Measurements from ENCODE around the gene INPP5A.

The INPP5A gene

GRCh38 chr10:132648072-132648850 lies 110.7 kb downstream of the INPP5A start:
- DNase-seq (ENCODE audit: low read depth) = no peak

DNA sequence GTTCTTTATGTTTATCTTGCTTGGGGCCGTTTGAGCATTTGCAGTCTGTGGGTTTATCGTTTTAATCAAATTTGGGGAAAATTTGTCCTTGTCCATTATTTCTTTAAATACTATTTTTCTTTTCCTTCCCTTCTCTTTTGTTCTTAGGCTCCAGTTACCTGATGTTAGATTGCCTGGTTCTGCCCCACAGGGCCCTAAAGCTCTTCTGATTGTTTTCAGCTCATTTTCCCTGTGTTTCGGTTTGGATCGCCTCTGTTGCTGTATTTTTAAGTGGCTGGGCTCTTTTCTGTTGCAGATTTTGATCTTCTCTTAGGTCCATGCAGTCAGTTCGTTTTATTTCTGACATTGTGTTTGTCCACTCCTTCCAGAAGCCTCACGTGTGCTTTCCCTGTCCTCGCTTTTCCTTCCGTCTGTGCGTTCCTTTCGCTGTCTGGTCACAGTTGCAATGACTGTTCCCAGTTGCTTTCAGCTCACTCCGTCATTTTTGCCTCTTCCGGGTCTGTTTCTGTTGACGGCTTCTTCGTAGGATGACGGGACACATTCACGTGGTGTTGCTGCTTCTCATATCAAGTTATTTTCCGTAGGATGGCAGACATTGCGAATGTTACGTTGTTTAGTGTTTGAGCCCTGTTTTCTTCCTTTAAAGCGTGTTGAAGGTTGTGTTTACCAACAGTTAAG lies 111.4 kb downstream of the INPP5A start:
- DNase-seq (ENCODE audit: low read depth) = no peak

DNA sequence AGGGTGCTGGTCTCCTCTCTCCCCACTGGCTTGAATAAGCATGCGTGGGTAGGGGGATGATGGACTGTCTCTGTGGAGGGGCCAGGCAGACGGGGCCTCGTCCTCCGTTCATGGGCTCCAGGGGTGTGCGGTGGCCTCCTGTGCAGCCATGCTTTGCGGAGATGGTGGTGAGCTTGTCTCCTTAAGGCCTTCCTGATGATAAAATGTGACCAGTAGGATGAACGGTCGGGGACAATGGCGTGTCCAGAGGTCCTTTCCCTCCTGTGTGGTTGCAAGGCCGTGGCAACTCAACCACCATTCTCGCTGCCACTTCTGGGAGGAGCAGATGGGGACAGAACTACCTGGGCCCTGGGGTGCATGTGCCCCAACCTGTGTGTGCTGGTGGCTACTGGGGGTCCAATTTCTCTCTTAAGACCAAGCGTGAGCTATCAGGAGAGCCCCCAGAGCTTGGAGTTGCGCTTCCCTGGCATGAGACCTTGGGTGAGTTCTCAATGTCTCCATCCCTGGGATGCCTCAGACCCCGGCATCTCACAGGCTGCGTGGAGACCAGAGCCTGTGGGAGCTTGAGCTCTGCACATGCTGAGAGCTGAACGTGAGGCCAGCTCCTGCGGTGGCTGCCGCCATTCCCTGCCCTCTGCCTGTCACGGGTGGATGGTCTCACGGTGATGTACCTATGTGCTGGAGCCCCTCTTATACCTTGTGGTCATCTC lies 112.2 kb downstream of the INPP5A start:
- no peak for DNase-seq (ENCODE audit: low read depth)

DNA sequence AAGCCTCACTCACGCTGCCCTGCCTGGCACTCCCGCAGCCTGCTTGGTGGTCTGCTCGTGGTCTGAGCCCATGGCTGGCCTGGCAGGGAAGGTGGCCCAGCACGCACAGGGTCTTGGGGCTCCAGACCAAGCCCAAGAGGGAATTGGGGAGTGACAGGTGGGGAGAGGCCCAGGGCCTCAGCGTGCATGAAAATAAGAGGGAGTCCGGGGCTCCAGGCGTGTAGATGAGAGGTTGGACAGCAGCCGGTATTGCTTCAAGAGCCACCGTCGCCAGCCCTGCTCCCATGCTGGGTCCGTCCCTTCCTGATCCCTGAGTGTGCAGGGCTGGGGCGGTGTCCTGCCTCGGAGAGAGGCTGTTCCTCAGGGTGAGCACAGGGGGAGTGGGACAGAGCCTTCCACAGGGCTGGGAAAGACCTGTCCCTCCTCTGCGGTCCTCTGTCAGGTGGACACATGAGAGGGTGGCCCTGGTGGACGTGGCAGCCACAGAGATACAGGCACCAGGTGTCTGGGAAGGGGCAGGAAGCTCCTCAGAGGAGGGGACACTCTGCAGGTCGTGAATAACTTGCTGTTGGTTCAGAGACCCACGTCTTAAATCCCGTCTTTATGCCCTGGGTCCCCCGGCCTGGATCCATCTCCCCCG lies 113.1 kb downstream of the INPP5A start:
- no peak for DNase-seq (ENCODE audit: low read depth)

DNA sequence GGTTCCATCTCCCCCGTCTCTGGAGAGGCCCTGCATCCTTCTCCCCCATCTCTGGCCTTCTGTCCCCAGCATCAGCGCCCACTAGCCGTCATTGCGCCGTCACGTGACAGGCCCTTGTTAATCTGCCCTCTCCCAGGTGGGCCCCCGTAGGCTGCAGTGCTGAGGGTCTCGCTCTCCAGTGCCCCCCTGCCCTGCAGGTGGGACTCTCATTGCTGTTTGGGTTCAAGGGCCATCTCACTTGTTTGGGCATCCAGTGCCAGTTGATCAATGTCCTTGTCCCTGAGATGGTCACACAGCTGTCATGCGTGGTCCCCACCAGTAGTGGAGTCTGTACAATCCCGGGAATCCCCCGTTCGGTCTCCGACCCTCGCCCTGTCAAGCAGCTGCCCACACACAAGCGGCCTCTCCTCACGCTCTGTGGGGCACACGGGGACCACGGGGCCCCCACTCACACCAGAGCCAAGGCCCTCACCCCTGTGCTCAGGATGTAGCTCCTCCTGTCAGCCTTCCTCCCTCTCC lies 114.0 kb downstream of the INPP5A start:
- no peak for DNase-seq (ENCODE audit: low read depth)

DNA sequence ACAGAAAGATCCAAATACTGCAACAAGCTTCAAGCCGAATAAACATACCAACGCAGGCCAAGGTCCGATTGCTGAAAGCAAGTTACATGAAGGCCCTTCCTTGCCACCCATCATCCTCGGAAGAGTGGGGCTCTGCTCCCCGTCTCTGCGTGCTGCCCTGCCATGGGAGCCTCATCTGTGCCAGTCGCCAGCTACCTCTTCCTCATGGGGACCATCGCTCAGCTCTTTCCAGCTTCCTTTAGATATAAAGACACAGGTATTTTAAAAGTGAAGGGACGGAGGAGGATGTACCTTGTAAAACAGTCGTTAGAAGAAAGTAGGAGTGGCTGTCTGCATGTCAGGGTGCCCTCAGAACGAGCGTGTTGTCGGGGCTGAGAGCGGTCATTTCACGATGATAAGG lies 114.9 kb downstream of the INPP5A start:
- no peak for DNase-seq (ENCODE audit: low read depth)

DNA sequence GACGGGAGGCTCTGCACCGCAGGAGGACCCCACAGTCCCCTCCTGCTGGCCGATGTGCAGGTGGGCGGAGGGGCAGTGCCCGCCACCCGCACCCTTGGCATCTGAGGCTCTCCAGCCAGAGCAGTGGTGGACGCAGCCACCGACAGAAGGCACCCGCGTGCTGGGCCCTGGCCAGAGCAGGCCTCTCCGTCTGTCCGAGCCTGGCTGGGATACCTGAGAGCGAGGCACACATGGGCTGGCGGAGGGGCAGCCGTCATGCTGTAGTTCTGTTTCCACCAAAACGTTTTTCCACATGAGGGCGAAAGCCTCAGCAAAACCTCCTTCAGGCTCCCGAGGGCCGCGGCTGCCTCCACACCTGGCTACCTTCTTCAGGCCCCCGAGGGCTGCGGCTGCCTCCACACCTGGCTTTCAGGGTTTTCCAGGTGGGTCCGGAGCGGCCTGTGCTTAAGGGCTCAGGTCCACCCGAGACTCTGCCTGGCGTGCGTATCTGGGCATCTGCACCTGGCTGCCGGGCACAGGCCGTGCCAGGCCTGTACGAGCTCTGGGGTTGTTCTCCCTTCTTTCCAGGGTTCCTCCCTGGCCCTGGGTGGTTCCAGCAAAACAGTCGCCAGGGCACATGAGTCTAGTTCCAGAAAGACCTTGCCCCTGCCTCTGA lies 115.5 kb downstream of the INPP5A start:
- no peak for DNase-seq (ENCODE audit: low read depth)

DNA sequence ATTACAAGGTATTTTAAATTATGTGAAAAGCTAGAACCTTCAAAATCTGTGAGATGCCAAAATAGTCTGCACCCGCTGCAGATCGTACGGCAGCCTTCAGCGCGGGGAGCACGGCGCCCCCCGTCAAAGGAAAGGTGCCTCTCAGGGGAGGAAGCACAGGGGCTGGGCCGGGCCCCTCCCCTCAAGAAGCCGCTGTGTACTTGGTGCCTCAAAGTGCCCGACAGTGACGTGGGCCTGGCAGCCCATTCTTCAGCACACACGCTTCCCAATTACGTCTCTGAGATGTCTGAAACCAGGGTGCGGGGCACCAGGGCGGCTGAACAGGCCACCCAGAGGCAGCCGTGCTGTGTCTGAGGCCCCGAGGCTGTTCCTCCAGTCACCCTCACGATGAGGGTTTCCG lies 116.1 kb downstream of the INPP5A start:
- DNase-seq (ENCODE audit: low read depth) = no peak

DNA sequence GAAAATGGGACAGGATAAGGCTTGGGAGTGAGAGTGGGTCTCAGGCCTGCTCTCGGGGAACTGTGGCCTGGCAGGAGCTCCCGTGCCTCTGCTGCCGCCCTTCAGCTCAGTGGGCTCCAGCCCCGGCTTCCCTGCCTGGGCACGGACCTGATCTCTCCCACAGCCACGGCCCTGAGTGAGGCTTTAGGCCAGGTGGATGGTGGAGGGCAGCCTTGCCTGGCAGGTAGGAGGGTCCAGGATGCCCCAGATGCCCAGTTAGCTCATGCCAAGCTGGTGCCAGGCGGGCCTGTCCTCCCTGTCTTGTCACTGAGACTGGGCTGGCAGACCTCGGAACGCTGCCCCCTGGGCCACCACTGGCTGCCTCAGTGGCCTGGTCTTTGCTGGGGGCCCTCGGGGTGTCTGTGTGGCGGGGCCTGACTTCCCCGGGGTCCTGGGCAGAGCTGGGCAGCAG lies 116.6 kb downstream of the INPP5A start:
- no peak for DNase-seq (ENCODE audit: low read depth)

DNA sequence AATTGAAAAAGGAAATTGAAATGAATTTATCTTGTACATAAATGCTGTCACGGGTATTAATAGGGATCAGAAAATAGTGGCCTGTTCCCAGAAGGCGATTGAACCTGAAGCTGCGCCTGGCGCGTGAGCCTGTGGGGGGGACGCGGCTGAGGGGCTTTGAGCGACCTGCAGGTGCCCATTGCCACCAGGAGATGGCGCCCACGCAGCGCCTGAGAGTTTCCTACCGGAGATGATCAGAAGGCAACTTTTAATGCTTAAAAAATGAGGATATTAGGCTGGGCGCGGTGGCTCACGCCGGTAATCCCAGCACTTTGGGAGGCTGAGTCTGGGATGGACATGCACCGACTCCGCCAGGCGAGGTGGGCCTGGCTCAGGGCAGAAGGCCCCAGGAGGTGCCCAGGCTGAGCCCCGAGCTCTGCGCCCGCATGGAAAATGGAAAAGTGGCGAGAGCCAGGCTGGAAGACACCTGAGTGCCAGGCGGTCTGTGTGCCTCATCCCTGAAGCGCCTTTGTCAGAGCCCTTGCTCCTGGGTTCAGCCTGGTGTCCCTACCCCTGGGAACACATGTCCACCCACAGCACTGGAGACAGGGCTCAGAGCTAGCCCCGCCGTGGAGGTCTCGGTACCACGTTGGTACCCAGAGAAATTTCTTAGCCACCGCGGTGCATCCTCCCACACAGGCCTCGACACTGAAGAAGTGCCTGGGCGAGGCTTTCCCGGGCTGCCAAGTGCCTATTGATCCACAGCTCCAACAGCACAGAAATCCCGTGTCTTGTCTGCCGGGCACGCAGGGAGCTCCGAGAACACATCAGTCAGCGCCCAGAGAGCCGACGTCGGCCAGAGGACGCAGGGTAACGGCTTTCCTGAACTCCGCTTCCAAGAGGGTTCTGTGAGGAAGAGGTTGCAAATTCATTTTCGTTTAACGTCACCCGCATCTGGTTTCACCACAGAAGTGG lies 117.4 kb downstream of the INPP5A start:
- no peak for DNase-seq (ENCODE audit: low read depth)

GRCh38 chr10:132655735-132656134 lies 118.1 kb downstream of the INPP5A start:
- no peak for DNase-seq (ENCODE audit: low read depth)

DNA sequence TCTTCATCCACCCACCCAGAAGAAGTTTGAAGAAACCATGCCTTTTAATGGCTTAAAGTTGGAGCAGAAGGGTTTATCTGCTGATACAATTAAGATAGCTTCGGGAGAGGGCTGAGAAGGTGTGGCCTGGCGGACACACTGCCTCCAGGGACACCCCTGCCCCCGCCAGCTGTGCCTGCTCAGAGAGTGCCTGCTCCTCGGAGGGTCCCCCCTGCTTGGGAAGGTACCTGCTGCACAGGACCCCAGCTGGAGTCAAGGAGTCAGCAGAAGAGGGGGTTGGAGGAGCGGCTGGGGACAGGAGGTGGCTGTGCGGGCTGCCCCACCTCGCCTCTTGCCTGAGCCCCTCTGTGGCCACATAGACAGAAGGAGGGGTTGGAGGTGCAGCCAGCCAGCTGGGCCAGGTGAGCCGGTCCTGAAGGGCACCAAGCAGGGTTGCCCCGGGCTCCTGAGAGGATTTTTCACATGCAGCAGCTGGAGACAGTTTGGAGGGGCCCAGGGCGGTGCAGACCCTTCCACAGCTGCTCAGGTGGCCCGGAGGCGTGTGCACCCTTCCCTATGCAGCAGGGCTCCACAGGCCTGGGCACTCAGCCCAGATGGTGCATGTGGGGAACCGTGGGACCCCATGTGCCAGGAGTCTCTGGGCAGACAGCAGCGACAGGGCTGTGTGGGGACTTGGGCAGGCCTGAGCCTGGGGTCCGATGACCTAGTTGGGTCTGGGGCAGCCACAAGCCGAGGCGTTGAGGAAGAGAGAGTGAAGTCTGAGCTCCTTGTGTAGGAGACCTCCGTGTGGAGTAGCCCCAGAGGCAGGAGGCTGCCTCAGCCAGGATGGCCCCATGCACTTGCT lies 118.9 kb downstream of the INPP5A start:
- DNase-seq (ENCODE audit: low read depth) = no peak

DNA sequence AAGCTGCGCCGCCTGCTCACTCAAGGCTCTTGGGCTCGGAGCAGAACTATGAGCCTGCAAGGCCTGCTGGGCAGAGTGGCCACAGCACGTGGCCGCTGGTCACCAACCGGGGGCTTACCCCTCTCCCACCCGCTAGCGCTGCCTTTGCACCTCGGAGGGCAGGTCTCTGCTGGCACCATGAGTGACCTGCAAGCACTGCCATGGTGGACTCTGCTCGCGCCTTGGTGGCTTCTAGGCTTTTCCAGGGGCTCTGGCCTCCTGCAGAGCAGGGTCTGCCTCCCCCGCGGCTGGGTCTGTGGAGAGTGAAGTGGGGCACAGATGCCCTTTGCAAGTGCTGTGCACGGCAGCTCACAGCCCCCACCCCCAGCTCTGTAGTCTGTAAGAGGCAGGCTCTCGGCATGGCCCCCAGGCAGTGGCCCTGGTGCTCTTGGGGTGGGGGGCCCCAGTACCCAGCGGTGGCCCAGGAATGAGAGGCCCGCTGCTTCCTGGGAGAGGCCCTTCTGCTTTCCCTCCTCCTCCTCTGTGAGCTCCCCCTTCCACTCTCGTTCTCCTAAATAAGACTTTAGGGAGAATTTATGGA lies 119.6 kb downstream of the INPP5A start:
- no peak for DNase-seq (ENCODE audit: low read depth)

GRCh38 chr10:132657748-132658147 lies 120.2 kb downstream of the INPP5A start:
- DNase-seq (ENCODE audit: low read depth) = no peak

DNA sequence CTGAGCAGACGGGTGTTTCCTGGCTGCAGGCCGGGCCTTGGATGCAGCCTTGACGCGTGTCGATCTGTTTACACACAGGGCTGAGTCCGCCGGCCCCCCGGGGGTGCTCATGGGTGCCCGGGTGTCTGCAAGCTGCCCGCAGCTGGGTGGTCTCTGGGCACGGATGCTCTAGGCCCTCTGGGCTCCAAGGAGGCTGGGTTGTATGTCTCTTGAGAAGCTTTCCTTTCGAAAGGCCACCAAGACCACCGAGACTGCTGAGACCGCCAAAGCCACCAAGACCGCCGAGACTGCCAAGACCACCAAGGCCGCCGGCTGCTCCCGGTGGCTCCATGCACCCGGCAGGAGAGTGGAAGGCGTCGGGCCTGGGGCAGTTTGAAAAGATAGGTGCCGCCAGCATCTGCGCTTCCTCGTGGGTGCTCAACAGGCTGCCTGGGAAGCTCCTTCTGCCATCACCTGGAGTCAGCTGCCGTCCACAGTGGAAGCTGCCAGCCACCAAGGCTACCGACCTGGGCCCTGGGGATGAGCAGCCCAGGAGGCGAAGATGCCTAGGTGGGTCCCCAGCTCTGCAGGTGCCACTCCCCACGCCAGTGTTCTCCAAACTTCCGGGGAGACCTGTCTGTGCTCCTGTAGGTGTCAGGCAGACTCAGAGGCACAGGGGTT lies 121.1 kb downstream of the INPP5A start:
- DNase-seq (ENCODE audit: low read depth) = no peak

- DNase-seq (ENCODE audit: low read depth) = no peak
Measured at GRCh38 chr10:132659206-132660091, 121.9 kb downstream of the INPP5A start.

DNA sequence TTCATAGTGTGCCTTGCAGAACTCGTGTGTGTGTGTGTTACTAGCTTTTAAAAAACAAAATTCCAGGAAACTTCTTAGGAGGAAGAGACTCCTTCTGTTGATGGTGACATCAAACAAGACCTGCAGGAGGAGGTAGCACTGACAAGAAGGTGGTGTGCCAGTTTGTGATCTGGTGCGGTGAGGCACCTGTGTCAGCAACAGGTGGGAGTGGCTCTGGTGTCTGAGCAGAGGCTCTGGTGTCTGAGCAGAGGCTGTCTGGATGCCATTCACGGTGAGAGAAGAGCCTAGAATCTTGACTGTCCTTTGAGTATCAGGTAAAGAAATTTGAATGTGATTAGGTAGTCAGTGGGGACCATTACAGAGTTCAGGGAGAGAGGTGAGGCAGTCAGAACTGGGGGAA lies 122.8 kb downstream of the INPP5A start:
- DNase-seq (ENCODE audit: low read depth) = no peak
